ENCODE results near the gene ZNF189.

- TF ChIP-seq CTCF (IDR thresholded peaks at IDR 0.05): no peak
- no peak for TF ChIP-seq POLR2A (IDR thresholded peaks at IDR 0.05)
Observed at GRCh38 chr9:101418518-101419430, 20.1 kb downstream of the ZNF189 start.

All from adrenal gland (tissue), 5 donors.